ENCODE data around the gene NRAP. TPM values are rescaled to one million over a fixed set of nuclear protein-coding genes. Genes with fewer than 3 reads are reported as not detected.

The NRAP gene
- total and polyA plus RNA-seq, 2 of the 8 experiments (the other 6 are each of a cell fraction or from before 2014, with no cell fraction given) = not detected

DNA sequence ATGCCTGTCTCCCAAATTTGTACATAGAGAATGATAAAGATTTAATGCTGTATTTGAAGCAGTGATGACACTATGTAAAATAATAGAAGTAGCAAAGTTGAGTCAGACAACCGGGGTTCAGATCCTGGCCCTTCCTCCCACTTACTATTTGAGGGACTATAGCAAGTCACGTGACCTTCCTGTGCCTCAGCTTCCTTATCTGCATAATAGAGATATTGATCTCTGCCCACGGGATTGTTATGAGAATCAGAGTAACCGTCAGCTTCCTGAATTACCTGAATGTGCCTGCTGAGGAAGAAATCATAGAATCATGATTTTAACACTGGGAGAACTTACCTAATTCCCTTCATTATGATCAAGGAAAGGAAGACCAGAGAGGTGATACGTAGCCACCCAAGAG, 42.8 kb upstream of the NRAP start (continued):
- TF ChIP-seq, protein P1, sequence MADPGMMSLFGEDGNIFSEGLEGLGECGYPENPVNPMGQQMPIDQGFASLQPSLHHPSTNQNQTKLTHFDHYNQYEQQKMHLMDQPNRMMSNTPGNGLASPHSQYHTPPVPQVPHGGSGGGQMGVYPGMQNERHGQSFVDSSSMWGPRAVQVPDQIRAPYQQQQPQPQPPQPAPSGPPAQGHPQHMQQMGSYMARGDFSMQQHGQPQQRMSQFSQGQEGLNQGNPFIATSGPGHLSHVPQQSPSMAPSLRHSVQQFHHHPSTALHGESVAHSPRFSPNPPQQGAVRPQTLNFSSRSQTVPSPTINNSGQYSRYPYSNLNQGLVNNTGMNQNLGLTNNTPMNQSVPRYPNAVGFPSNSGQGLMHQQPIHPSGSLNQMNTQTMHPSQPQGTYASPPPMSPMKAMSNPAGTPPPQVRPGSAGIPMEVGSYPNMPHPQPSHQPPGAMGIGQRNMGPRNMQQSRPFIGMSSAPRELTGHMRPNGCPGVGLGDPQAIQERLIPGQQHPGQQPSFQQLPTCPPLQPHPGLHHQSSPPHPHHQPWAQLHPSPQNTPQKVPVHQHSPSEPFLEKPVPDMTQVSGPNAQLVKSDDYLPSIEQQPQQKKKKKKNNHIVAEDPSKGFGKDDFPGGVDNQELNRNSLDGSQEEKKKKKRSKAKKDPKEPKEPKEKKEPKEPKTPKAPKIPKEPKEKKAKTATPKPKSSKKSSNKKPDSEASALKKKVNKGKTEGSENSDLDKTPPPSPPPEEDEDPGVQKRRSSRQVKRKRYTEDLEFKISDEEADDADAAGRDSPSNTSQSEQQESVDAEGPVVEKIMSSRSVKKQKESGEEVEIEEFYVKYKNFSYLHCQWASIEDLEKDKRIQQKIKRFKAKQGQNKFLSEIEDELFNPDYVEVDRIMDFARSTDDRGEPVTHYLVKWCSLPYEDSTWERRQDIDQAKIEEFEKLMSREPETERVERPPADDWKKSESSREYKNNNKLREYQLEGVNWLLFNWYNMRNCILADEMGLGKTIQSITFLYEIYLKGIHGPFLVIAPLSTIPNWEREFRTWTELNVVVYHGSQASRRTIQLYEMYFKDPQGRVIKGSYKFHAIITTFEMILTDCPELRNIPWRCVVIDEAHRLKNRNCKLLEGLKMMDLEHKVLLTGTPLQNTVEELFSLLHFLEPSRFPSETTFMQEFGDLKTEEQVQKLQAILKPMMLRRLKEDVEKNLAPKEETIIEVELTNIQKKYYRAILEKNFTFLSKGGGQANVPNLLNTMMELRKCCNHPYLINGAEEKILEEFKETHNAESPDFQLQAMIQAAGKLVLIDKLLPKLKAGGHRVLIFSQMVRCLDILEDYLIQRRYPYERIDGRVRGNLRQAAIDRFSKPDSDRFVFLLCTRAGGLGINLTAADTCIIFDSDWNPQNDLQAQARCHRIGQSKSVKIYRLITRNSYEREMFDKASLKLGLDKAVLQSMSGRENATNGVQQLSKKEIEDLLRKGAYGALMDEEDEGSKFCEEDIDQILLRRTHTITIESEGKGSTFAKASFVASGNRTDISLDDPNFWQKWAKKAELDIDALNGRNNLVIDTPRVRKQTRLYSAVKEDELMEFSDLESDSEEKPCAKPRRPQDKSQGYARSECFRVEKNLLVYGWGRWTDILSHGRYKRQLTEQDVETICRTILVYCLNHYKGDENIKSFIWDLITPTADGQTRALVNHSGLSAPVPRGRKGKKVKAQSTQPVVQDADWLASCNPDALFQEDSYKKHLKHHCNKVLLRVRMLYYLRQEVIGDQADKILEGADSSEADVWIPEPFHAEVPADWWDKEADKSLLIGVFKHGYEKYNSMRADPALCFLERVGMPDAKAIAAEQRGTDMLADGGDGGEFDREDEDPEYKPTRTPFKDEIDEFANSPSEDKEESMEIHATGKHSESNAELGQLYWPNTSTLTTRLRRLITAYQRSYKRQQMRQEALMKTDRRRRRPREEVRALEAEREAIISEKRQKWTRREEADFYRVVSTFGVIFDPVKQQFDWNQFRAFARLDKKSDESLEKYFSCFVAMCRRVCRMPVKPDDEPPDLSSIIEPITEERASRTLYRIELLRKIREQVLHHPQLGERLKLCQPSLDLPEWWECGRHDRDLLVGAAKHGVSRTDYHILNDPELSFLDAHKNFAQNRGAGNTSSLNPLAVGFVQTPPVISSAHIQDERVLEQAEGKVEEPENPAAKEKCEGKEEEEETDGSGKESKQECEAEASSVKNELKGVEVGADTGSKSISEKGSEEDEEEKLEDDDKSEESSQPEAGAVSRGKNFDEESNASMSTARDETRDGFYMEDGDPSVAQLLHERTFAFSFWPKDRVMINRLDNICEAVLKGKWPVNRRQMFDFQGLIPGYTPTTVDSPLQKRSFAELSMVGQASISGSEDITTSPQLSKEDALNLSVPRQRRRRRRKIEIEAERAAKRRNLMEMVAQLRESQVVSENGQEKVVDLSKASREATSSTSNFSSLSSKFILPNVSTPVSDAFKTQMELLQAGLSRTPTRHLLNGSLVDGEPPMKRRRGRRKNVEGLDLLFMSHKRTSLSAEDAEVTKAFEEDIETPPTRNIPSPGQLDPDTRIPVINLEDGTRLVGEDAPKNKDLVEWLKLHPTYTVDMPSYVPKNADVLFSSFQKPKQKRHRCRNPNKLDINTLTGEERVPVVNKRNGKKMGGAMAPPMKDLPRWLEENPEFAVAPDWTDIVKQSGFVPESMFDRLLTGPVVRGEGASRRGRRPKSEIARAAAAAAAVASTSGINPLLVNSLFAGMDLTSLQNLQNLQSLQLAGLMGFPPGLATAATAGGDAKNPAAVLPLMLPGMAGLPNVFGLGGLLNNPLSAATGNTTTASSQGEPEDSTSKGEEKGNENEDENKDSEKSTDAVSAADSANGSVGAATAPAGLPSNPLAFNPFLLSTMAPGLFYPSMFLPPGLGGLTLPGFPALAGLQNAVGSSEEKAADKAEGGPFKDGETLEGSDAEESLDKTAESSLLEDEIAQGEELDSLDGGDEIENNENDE (IDR thresholded peaks at IDR 0.05; ENCODE audit: insufficient replicate concordance, low read length) = no peak
- TF ChIP-seq E2F6 (IDR thresholded peaks at IDR 0.05) (no peak), JUND (IDR thresholded peaks at IDR 0.05; ENCODE audit: low read length) (no peak), BCL11A (IDR thresholded peaks at IDR 0.05; ENCODE audit: low read depth in 2 of 2, low read length in 2 of 2) (no peak), RAD21 (IDR thresholded peaks at IDR 0.05 in 1 of 2, conservative IDR thresholded peaks at IDR 0.05 in 1 of 2; ENCODE audit: low read depth in 2 of 2, low read length in 2 of 2) (no peak), JUN (IDR thresholded peaks at IDR 0.05; ENCODE audit: low read depth, low read length) (no peak), NRF1 (IDR thresholded peaks at IDR 0.05; ENCODE audit: low read depth, low read length) (no peak), SRF (IDR thresholded peaks at IDR 0.05; ENCODE audit: low read depth, low read length) (no peak), SAP30 (IDR thresholded peaks at IDR 0.05; ENCODE audit: insufficient read depth, insufficient replicate concordance, low read length) (no peak), ZNF274 (IDR thresholded peaks at IDR 0.05; ENCODE audit: borderline replicate concordance, extremely low read depth, low read length) (no peak)
